NCI-H1417 treated with DMSO at 0.1 percent for 48 hours (cell line): Measurements from ENCODE around the gene L3MBTL2.
"Not testable (repeated sequence)": the region's sequence is repeated elsewhere in the genome, so short reads cannot be mapped to it uniquely, and the experiment has no call there.

Experiments used
- DNase-seq: peaks from one replicate; lab custom pipeline; 2025; lab: John Stamatoyannopoulos, UW

Gene L3MBTL2

DNA sequence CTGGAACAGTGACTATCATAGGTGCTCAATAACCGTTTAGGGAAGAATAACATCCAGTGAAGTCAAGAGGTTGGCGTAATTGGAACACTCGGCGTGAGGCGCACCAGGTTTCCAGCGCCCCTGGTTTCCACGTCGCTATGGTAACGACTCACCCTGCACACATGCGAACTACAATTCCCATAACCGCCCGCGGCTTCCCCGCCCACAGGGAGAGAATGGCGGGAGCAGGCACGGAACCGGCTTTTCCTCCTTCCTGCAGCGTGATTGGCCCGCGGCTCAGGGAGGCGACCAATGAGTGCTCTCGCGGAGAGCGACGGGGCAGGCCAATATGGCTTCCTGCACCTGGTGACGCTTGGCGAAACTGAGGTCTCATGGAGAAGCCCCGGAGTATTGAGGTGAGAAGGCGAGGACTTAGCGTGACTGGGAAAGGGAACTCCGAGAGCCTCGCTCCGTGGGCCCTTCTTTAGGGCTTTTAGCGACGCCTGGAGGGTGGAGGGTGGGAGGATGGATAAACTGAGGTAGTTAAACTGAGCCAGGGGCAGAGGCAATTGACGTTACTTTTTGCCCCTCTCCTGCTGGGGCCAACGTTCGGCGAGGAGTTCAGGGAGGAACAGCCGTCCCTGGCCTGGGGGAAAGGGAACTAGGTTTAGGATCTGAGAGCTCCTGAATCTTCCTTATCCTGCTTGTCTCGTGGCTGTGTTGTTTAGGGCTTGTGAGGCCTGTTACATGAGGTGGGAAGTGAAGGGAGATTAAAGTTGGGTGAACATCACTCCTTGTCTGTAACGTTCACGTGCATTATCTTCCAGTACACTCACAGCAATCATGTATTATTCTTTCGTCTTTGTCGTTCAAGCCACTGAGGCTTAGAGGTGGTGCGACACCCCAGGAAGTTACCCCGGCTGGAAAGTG lies at the start of gene L3MBTL2:
Gene L3MBTL2, plus strand, starts transcription at position 321 of the 909 bp plus-strand sequence. Its CDS starts 51 bp downstream, at position 372.
- peak; percentile 75 for DNase-seq

DNA sequence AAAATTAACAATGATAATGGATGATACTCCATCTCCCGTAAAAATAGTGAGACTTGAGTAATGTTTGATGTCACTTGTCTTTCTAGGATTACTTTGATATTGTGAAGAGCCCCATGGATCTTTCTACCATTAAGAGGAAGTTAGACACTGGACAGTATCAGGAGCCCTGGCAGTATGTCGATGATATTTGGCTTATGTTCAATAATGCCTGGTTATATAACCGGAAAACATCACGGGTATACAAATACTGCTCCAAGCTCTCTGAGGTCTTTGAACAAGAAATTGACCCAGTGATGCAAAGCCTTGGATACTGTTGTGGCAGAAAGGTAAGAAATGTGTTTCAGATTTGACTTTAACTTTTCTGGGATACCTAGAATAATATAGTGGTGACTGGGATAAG lies 48.0 kb upstream of the L3MBTL2 start:
- no peak for DNase-seq

DNA sequence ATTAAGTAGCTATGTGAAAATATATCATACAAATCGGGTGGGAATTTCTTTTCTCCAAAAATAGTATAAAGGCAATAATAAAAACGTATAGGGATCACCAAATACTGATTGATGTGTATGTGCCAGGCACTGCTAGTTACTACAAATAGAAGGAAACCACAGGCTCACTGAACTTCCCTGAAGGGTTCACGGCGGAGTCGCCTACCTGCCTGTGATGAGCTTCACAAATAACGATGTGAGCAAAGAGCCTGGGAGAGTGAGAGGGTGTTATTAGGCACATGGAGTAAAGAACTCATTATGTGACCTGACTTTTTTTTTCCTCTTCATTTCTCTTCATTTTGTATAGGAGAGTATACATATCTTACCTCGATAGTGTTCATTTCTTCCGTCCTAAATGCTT lies 36.0 kb upstream of the L3MBTL2 start:
- DNase-seq = no peak

DNA sequence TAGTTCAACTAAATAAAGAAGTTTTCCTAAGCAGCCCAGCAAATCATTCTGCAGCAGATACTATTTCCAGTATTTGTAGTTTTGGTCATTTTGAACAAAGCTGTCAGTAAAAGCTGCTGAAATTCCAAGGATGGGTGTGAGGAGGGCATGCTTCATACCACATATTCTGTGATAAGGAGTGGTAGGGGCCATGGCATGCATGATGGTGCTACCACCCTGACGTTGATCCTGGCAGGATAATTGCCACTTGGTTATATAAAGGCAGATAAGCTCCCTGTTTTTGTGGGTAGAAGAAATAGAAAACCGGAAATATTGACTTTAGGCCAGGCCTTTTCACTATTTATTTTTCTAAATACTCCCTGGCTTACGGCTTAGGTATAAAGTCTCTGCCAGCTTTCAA lies 33.1 kb upstream of the L3MBTL2 start:
- no peak for DNase-seq

DNA sequence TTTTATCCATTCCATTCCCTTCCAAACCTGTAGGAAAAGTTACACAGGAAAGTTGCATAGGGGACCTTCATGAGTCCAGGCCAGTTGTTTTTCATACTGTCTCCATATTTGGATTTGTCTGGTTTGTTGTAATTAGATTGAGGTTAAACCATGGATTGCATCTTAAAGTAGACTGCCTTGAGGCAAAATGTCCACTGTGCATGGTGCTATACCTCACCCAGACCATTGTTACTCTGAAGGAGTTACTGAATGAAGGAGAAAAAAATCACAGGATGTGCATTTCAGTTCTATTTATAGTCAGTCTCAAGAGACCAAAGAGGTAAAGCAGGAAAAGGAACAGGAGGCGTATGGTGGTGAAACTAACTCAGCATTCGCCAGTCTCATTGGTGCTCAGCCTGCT lies 29.6 kb upstream of the L3MBTL2 start:
- DNase-seq = no peak

DNA sequence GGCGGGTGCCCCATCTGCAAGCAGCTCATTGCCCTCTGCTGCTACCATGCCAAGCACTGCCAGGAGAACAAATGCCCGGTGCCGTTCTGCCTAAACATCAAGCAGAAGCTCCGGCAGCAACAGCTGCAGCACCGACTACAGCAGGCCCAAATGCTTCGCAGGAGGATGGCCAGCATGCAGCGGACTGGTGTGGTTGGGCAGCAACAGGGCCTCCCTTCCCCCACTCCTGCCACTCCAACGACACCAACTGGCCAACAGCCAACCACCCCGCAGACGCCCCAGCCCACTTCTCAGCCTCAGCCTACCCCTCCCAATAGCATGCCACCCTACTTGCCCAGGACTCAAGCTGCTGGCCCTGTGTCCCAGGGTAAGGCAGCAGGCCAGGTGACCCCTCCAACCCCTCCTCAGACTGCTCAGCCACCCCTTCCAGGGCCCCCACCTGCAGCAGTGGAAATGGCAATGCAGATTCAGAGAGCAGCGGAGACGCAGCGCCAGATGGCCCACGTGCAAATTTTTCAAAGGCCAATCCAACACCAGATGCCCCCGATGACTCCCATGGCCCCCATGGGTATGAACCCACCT lies 28.0 kb upstream of the L3MBTL2 start:
- no peak for DNase-seq

DNA sequence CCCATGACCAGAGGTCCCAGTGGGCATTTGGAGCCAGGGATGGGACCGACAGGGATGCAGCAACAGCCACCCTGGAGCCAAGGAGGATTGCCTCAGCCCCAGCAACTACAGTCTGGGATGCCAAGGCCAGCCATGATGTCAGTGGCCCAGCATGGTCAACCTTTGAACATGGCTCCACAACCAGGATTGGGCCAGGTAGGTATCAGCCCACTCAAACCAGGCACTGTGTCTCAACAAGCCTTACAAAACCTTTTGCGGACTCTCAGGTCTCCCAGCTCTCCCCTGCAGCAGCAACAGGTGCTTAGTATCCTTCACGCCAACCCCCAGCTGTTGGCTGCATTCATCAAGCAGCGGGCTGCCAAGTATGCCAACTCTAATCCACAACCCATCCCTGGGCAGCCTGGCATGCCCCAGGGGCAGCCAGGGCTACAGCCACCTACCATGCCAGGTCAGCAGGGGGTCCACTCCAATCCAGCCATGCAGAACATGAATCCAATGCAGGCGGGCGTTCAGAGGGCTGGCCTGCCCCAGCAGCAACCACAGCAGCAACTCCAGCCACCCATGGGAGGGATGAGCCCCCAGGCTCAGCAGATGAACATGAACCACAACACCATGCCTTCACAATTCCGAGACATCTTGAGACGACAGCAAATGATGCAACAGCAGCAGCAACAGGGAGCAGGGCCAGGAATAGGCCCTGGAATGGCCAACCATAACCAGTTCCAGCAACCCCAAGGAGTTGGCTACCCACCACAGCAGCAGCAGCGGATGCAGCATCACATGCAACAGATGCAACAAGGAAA lies 27.3 kb upstream of the L3MBTL2 start:
- DNase-seq = no peak

DNA sequence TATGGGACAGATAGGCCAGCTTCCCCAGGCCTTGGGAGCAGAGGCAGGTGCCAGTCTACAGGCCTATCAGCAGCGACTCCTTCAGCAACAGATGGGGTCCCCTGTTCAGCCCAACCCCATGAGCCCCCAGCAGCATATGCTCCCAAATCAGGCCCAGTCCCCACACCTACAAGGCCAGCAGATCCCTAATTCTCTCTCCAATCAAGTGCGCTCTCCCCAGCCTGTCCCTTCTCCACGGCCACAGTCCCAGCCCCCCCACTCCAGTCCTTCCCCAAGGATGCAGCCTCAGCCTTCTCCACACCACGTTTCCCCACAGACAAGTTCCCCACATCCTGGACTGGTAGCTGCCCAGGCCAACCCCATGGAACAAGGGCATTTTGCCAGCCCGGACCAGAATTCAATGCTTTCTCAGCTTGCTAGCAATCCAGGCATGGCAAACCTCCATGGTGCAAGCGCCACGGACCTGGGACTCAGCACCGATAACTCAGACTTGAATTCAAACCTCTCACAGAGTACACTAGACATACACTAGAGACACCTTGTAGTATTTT lies 26.6 kb upstream of the L3MBTL2 start:
- DNase-seq = no peak

DNA sequence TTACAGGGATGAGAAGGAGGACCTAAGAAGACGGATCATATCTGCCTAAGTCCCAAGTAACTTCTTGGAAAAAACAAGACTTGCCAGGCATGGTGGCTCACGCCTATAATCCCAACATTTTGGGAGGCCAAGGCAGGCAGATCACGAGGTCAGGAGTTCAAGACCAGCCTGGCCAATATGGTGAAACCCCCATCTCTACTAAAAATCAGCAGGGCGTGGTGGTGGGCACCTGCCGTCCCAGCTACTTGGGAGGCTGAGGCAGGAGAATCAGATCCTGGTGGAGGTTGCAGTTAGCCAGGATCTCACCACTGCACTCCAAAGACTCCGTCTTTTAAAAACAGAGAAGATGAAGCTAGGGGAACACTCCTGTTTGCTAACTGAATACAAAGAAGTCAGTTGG lies 24.8 kb upstream of the L3MBTL2 start:
- not testable (repeated sequence) for DNase-seq

DNA sequence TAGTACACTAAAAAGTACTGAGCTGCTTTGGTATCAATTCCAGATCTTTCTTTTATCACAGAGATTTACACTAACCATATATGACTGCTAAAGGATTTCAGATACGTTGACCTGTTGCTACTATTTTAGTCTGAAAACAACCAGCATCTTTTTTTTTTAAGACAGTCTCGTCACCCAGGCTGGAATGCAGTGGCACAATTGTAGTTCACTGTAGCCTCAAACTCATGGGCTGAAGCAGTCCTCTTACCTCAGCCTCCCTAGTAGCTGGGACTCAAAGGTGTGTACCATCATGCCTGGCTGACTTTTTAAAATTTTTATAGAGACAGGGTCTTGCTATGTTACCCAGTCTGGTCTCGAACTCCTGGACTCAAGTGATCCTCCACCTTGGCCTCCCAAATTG lies 24.2 kb upstream of the L3MBTL2 start:
- no peak for DNase-seq

DNA sequence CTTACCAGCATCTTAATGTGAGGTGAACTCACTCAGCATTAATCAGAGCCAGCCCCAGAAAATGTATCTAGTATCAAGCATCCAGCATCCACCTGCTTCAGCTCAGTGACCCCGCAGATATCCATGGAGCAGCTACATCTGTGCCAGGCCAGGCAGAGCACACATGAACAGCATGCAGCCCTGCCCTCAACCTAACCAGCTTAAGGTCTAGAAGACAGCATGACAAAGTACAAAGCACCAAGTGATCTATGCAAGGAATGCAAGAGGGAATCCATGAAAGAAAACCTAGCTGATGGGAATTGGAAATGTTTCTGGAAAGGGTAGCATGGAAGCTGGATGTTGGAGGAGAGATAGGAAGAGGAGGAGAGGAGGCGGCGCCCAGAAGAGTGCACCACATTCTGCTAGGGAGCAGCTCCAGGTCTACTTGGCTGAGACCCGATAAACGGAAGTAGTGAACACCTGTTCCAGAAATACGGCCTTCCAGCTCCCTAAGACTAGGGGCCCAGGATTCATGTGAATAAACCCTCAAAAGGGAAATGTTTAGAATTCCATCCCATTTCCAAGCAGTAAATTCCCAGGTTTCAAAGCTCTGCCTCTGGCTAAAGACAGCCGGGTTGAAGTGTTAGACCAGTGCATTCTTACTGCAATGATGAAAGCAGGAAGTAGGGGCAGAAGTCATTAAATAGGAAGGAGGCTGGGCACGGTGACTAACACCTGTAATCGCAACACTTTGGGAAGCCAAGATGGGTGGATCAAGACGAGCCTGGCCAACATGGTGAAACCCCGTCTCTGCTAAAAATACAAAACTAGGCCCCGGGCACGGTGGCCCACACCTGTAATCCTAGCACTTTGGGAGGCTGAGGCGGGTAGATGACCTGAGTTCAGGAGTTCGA lies 23.5 kb upstream of the L3MBTL2 start:
- DNase-seq = no peak

DNA sequence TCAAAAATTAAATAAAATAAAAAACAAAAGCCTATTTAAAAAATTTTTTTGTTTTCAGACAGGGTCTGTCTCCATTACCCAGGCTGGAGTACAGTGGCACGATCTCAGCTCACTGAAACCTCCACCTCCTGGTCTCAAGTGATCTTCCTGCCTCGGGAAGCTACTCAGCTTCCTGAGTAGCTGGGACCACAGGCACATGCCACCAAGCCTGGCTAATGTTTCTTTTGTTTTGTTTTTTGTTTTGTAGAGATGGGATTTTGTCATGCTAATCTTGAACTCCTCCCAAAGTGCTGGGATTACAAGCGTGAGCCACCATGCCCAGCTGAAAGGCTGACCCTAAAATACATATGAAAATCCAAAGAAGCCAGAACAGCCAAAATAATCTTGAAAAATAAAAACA lies 20.4 kb upstream of the L3MBTL2 start:
- no peak for DNase-seq

DNA sequence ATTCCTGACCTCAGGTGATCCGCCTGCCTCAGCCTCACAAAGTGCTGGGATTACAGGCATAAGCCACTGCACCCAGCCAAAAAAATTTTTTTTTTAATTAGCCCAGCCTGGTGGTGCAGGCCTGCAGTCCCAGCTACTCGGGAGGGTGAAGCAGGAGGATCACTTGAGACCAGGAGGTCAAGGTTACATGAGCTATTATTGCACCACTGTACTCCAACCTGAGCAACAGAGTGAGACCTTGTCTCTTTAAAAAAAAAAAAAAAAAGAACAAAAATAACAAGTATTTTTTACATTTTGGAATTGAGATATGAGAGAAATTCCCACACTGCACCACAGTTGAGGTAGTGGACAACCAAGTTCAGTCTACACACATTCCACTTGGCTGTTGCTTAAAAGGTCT lies 13.6 kb upstream of the L3MBTL2 start:
- DNase-seq = no peak

DNA sequence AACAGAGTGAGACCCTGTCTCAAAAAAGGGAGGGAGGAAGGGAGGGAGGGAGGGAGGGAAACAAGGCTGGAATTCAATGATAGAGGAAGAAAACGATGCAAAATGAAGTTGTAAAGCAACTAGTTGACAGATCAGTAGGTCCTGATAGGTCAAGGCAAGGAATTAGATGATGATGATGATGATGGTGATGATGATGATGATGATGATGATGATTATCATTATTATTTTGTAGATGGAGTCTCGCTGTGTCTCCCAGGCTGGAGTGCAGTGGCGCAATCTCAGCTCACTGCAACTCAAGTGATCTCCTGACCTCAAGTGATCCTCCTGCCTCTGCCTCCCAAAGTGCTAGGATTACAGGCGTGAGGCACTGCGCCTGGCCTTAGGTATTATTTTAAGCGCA lies 11.3 kb upstream of the L3MBTL2 start:
- DNase-seq = no peak

DNA sequence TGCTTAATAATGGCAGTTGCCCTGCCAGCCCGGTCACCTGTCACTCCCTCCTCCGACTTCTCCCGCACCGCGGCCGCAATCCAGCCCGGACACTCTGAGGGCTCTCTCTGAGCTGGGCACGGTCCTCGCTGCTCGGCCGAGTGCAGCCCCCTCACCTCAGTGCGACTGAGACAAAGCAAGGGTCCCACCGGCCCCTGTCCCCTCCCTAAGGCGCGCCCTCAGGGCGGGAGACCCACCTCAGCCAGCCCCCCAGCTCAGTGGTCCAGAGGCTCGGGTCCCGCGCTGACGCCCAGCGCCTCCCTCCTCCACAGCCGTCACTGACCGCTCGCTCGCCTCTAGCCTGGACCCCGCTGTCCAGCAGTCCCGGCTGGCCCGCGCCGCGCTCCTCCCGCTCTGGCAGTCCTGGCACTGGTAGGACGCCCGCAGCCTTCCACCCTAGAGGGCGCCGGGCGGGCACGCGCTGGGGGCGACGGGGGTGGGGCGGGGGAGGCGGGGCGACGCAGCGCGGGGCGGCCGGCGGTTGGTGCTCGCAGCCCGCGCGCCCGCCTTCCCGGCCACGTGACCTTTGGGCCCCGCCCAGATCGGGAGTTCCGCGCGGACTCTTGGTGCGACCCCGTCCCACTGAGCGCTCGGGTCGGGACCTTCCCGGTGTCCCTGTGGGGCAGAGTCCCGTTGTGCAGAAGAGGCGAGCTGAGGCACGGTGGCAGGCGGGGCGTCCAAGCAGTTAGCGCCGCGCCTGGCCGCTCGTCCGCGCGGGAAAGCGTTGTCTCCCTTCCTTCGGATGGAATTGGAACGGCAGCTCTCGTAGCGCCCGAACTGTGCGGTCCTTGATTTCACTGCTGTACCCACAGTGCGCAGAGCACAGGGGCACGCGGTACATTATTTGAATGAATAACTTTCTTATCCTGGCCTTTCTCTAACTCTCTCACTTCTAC lies 7.8 kb upstream of the L3MBTL2 start:
- no peak for DNase-seq

DNA sequence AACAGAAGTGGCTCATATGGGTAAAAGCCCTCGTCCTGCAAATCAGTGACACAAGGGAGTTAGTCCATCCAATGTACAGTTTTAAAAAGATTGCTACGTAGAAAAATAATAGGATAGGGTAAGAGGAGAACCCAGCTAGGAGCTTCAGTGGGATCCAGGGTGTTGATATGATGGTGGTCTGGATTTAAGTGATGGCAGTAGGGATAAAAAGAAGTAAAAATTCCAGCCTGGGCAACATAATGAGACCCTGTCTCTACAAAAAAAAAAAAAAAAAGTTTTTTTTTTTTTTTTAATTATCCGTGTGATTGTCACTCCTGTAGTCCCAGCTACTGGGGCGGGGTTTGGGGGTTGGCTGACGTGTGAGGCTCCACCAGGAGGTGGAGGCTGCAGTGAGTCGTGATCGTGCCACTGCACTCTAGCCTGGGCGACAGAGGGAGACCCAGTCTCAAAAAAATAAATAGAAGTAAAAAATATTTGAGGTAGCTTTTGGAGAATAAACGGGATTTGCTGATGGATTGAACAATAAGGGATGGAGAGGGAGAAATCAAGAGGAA lies 7.0 kb upstream of the L3MBTL2 start:
- no peak for DNase-seq

DNA sequence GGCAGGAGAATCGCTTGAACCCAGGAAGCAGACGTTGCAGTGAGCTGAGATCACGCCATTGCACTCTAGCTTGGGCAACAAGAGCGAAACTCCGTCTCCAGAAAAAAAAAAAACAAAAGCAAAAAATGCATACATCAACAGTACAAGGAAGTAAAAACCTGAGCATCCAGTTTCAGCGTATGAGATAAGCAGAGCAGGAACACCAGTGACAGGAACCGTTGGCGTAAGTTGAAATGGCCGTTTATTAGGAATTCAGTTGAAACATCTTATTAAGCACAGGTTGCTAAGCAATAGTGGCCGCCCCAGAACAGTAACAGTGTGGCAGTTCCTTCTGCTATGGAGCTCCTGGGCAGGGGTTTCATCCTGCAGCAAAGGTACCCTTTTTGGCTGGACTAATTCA lies 4.0 kb upstream of the L3MBTL2 start:
- no peak for DNase-seq

DNA sequence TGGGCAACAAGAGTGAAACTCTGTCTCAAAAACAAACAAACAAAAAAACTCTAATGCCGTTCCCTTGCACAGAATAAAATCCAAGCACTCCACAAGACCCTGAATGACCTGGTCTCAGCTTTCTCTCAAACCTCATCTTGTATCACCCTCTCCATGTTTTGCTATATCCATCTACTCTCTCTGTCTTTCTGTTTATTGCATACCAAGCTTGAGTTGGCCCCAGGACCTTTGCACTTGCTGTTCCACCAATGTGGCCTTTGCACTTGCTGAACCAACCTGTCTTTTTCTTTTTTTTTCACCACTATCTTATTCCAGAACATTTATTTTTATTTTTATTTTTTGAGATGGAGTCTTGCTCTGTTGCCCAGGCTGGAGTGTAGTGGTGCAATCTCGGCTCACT lies 2.0 kb upstream of the L3MBTL2 start:
- no peak for DNase-seq

DNA sequence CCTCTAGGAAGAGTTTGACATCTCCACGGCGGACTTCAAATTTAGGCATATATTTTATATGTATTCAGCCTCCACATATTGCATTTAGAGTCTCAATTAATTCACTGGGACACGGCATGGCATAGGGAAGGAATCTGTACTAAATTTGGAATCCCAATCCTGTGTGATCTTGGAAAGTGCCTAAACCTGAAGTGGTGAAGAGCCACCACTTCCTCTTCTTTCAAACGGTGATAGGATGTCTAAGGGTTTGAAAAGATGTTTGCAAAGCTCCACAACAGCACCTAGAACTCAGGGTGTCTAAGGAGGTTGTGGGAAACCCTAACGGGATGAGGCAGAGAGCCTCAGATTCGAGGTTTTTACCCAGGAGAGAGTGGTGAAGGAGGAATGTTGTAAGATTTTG lies 1.0 kb upstream of the L3MBTL2 start:
- DNase-seq = no peak

DNA sequence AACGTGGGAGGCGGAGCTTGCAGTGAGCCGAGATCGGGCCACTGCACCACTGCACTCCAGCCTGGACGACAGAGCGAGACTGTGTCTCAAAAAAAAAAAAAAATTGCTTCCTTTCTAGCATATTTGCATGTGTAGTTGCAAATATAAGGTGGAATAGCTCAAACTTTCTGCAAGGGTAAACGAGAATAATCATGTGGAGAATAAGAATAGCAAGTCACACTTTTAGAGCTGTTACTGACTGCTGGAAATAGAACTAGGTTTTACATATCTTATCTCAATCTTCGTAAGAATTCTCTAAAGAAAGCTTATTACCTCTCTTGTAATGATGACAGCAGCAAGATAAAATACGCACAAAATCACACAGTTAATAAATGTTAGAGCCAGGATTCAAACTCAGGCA lies 1.6 kb downstream of the L3MBTL2 start:
- no peak for DNase-seq
